GM21447 (cell line): Measurements from ENCODE around the gene KCNJ6.

Experiments used
- ATAC-seq: cut with Tn5 transposase; IDR thresholded peaks from one replicate; pipeline ENCODE4 v1.9.1; 2021; ENCODE audit not compliant: unreplicated experiment

KCNJ6 gene

GRCh38 chr21:37905291-37905690, 11.0 kb downstream of the KCNJ6 start:
- no peak for ATAC-seq

GRCh38 chr21:37904856-37905255, 11.4 kb downstream of the KCNJ6 start:
- ATAC-seq, result no peak

- ATAC-seq, result no peak
Measured at GRCh38 chr21:37903396-37903795, 12.9 kb downstream of the KCNJ6 start.

DNA sequence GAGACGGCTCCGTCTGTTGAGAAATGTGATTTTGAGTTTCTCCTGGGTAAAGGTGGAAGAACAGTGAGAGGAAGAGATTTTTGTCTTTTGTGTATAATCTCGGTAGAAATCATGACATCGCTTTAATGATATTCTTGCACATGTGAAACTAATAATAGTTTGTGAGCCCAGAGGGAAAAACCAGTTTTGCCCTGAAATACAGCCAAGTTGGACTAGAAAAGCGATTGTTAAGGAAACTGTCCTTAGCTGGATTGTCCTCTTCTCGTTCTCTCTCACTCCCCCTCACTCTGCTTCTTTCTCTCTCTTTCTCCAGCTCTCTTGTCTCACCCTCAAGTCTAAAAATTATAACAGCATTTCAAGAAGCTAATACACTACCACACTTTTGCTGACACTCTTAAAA, 17.1 kb downstream of the KCNJ6 start:
- no peak for ATAC-seq

GRCh38 chr21:37896788-37897187, 19.5 kb downstream of the KCNJ6 start:
- ATAC-seq, result no peak

DNA sequence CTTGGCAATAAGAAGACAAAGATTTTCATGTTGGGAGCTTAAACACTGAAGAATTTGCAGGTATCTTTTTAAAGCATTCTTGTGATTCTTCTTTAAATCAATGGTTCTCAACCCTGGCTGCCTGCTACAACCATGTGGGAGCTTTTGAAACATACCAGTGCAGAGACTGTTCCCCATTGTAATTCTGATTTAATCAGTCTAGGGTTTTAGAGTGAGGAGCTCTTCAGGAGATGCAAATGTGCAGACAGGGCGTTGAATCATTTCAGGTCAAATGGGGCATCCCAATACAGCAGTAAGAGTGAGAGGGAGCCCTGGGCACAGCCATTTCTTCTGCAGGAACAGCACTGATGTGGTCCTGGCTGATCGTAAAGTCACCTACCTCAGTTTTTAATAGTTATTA, 24.3 kb downstream of the KCNJ6 start:
- no peak for ATAC-seq

- ATAC-seq, result no peak
Measured at GRCh38 chr21:37888659-37889058, 27.6 kb downstream of the KCNJ6 start.

DNA sequence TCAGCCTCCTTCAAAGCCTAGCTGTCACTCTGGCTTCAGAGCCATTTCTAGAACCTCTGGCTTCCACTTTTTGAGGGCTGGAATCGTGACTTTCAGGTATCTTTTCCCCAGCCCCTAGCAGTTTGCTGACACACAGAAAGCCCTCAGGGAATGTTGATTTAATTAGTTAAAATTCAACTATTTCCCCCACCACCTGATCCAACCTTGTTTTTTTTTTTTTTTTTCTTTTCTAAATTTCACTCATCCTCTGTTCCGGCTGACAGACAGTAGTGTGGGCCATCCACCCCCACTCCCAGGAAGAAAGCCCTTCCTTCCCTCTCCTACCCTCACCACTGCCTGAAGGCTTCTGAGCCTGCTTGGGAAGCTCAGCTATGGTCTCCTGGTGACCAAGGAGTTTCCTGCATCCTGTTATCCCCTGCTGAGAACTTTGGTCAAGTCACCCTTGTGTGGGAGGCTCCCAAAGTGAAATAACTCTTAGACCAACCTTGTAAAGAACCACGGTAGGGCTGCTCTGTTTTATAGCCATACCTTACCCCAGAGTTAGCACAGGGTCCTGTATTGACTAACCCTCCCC, 29.4 kb downstream of the KCNJ6 start:
- ATAC-seq, result no peak

- ATAC-seq, result no peak
Measured at GRCh38 chr21:37886120-37886519, 30.1 kb downstream of the KCNJ6 start.

DNA sequence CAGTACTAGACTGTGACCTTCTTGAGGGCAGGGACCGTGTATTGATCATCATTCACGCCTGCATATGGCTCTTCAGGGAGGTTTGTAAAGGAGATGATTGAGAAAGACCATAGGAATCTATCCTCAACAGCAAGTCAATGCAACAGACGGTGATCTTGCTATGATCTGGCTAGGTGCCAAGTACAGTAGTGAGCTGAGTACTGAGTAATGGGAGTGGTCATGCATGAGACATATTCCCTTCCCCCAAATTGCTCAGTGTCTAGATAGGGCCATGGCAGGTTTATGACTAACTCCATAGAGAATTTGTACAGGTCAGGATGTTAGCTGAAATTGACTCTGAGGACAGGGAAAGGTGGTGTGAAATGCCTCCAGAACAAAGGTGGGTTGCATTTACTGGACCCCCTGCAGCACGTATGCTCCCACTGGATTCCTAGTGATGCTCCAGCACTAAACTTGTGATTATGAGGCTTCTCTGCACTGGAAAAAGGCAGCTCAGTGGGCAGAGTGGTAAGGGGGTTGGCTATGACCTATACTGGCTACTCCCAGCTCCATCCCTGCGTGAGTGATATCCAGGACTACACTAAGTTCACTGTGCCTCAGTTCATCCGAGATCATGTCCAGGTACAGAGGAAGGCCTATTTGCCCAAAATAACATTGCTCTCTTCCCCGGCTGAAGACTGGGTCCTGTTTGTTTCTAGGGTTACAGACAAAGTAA, 37.2 kb downstream of the KCNJ6 start:
- ATAC-seq, result no peak

DNA sequence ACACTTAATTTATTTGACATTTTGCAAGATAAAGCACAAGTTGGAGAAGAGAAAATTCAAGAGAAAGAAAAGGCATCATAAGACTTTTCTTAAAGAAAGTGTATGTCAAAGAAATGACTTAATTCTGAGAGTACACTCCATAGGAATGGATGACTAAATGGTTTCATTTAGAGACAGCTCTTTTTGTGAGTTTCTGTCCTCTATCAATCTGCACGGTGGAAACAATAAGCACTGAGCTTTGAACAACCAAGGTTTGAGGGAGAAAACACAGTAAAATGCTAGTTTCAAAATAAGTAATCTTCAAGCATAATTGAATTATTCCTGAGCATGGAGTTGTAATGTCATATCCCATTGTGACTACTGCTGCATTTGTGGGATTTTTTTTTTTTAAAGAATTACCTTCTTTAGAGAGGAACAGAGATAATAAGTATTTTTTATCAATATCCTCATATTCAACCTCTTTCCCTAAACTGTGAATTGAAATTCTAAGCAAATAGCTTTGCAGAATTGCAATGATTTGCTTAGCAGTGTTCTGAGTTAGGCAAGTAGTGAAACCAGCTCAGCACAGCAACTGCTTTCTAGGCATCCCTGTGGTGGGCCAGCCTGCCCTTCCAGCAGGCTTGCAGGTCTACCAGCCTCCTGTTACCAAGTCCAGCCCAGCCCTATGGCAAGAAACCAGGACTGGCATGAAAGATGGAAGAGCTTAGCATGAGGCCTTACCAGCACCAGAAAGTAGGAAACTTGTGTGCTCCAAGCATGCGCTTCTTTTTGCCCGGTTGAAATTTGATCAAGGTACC, 38.2 kb downstream of the KCNJ6 start:
- no peak for ATAC-seq

GRCh38 chr21:37877171-37877570, 39.1 kb downstream of the KCNJ6 start:
- no peak for ATAC-seq

DNA sequence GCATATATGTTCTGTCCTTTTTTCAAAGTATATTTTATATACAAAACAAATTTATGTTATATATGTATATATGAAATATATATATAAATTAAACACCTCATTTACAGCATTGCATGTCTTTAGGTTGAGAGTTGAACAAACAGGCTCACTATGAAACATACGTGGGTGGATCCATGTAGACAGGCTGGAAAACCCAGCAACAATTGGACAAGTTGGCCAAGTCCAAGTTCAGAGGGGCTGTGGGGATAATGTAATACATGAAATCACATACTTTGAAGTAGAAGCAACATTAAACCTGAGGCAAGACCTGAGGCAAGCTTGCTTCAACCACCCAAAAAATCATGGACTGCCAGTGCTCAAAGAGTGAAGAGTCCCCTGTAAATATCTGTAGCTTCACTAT, 39.7 kb downstream of the KCNJ6 start:
- no peak for ATAC-seq

DNA sequence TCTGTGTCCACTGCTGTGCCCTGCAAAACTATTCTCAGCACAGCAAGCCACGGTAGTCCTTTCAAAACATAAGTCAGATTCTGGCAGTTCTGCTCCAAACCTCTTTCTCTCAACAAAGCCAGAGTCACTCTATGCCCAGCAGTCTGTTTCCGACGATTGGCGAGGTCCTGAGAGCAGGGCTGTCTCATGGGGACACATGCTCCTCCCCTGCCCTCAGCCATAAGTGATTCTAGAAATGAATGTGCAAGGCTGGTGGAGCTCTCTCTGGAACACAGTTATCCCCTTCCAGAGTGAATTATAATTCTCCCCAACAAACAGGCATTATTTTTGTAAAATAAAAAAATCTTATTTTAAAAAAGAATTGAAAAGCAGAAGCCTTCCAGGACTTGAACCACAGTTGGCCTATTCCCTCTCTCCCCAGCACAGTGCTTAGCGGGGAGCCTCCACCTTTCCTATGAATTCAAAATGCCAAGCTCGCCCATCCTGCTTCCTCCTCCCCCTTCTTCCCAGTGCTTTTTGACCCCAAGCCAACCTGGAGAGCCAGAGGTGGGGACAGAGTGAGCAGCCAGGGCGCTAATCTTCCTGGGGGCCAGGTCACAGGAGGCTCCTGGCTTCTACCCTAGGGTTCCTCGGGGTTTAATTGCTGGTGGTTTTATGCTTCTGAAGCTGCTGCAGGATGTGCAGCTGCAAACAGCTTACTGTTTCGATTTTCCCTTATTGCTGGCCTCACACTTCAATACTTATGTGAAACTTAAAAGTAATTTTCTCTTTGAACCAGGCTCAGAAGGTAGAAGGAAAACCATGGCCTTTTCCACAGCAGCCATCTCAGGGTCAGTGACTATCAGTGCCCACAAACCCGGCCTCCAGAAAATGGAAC, 41.1 kb downstream of the KCNJ6 start:
- no peak for ATAC-seq

- no peak for ATAC-seq
Measured at GRCh38 chr21:37874481-37874880, 41.8 kb downstream of the KCNJ6 start.

GRCh38 chr21:37873655-37874054, 42.6 kb downstream of the KCNJ6 start:
- no peak for ATAC-seq

GRCh38 chr21:37871121-37871862, 45.0 kb downstream of the KCNJ6 start:
- no peak for ATAC-seq

DNA sequence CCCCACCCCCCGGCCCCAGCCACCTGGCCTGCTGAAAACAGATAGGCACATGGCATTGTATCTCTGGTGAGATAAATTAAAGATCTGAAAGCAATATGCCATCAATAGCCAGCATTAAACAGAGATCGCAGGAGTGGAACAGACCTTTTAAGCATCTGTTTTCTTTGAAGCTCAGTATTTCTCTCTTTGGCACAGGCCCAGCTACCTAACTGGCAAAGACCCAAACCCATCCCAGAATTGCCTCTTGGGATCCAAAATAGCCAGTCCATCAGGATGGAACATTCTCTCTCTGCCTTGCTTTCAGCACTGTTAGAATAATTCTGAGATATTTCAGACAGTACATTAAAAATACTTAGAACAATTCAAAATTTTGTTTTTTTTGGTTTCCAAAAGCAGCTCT, 46.0 kb downstream of the KCNJ6 start:
- ATAC-seq, result no peak

GRCh38 chr21:37869661-37870060, 46.6 kb downstream of the KCNJ6 start:
- no peak for ATAC-seq

GRCh38 chr21:37868446-37869295, 47.6 kb downstream of the KCNJ6 start:
- no peak for ATAC-seq
